IMR-90 (cell line): ENCODE results near the gene HOXD13. TPM values are rescaled to one million over a fixed set of nuclear protein-coding genes. Genes with fewer than 3 reads are reported as not detected.

Experiments
- ATAC-seq: fragments of 200-7000 bp; cut with Tn5 transposase; 2 replicates; pipeline ENCODE4 v1.9.1; 2020; ENCODE audit warnings: low read depth, mild to moderate bottlenecking, moderate library complexity
- BruUV-seq: library from RNA; stranded (reverse); fragments of 400-500 nt; replicated peaks from 2 replicates; lab custom pipeline; 2021; lab: Mats Ljungman, UMichigan
- CTCF ChIA-PET: fragments of 300-600 bp; formaldehyde crosslinking; extraction: SDS; loops from one replicate; lab custom pipeline; 2021; ENCODE audit warnings: antibody characterized with exemption; lab: Yijun Ruan, JAX
- POLR2A ChIA-PET: fragments of 300-600 bp; sonication (Branson Sonifier 250); formaldehyde crosslinking; loops from one replicate; lab custom pipeline; 2022; ENCODE audit warnings: antibody characterized with exemption; ENCODE audit not compliant: unreplicated experiment; lab: Charles Lee
- DNase-seq: peaks from one replicate; pipeline ENCODE4 v3.0.0; 2013
- H2AFZ ChIP-seq: replicated peaks from 2 replicates; pipeline ENCODE3; 2013; ENCODE audit warnings: low read length, mild to moderate bottlenecking; ENCODE audit not compliant: poor library complexity
- H2AK5ac ChIP-seq: 2 replicates; pipeline ENCODE4 v1.6.1; 2013; ENCODE audit warnings: low read depth, low read length, inconsistent platforms
- H2AK9ac ChIP-seq: replicated peaks from 2 replicates; pipeline ENCODE3; 2013; ENCODE audit warnings: mild to moderate bottlenecking, low read depth, low read length, moderate library complexity; ENCODE audit not compliant: poor library complexity
- H2BK120ac ChIP-seq: 2 replicates; pipeline ENCODE4 v1.6.1; 2013; ENCODE audit warnings: low read depth, low read length, inconsistent platforms
- H2BK15ac ChIP-seq: 3 replicates; pipeline ENCODE4 v1.6.1; 2013; ENCODE audit warnings: low read depth, low read length, inconsistent platforms
- H2BK20ac ChIP-seq: 2 replicates; pipeline ENCODE4 v1.6.1; 2013; ENCODE audit warnings: low read depth, mild to moderate bottlenecking, inconsistent platforms, low read length, moderate library complexity
- H2BK5ac ChIP-seq: 2 replicates; pipeline ENCODE4 v1.6.1; 2013; ENCODE audit warnings: mild to moderate bottlenecking, low read depth, low read length, inconsistent platforms; ENCODE audit not compliant: poor library complexity, severe bottlenecking
- H3K14ac ChIP-seq: replicated peaks from 2 replicates; pipeline ENCODE4 v1.6.1; 2013; ENCODE audit warnings: low read depth, low read length, inconsistent platforms
- H3K18ac ChIP-seq: 2 replicates; pipeline ENCODE4 v1.6.1; 2013; ENCODE audit warnings: low read depth, low read length, control low read depth
- H3K23ac ChIP-seq: 2 replicates; pipeline ENCODE4 v1.6.1; 2013; ENCODE audit warnings: low read depth, low read length, inconsistent platforms
- H3K27ac ChIP-seq: 2 replicates; pipeline ENCODE4 v1.5.1; 2013; ENCODE audit warnings: mild to moderate bottlenecking, control low read depth, low read length; ENCODE audit not compliant: insufficient read depth
- H3K27me3 ChIP-seq: 2 replicates; pipeline ENCODE4 v1.6.1; 2013; ENCODE audit warnings: low read length; ENCODE audit not compliant: control insufficient read depth, insufficient read depth
- H3K36me3 ChIP-seq: 2 replicates; pipeline ENCODE4 v1.6.1; 2013; ENCODE audit warnings: low read length, mixed read lengths; ENCODE audit not compliant: control insufficient read depth, insufficient read depth
- H3K4ac ChIP-seq: 2 replicates; pipeline ENCODE4 v1.6.1; 2013; ENCODE audit warnings: low read depth, low read length, inconsistent platforms
- H3K4me1 ChIP-seq: 2 replicates; pipeline ENCODE4 v1.6.1; 2013; ENCODE audit warnings: low read length, mixed read lengths; ENCODE audit not compliant: control insufficient read depth, insufficient read depth
- H3K4me2 ChIP-seq: 2 replicates; pipeline ENCODE4 v1.6.1; 2013; ENCODE audit warnings: low read depth, mild to moderate bottlenecking, control low read depth, low read length, moderate library complexity
- H3K4me3 ChIP-seq: 2 replicates; pipeline ENCODE4 v1.5.1; 2013; ENCODE audit warnings: low read depth, mild to moderate bottlenecking, control low read depth, low read length, moderate library complexity; ENCODE audit not compliant: insufficient read depth
- H3K56ac ChIP-seq: 2 replicates; pipeline ENCODE4 v1.6.1; 2013; ENCODE audit warnings: low read length, inconsistent platforms; ENCODE audit not compliant: insufficient read depth; ENCODE audit errors: extremely low read depth
- H3K79me1 ChIP-seq, 2 experiments: 2 replicates each; pipeline ENCODE4 v1.6.1; 2013; ENCODE audit warnings: low read length in 2 of 2, inconsistent platforms in 1 of 2, low read depth in 1 of 2
- H3K9ac ChIP-seq: 2 replicates; pipeline ENCODE4 v1.6.1; 2013; ENCODE audit warnings: low read depth, low read length, control low read depth
- H3K9me1 ChIP-seq: 2 replicates; pipeline ENCODE4 v1.6.1; 2013; ENCODE audit warnings: low read length, inconsistent platforms; ENCODE audit not compliant: insufficient read depth
- H3K9me3 ChIP-seq: 2 replicates; pipeline ENCODE4 v1.6.1; 2013; ENCODE audit warnings: low read length; ENCODE audit not compliant: control insufficient read depth, insufficient read depth
- H4K20me1 ChIP-seq: 2 replicates; pipeline ENCODE4 v1.6.1; 2013; ENCODE audit warnings: low read length, inconsistent platforms; ENCODE audit not compliant: insufficient read depth
- H4K5ac ChIP-seq: 2 replicates; pipeline ENCODE4 v1.6.1; 2013; ENCODE audit warnings: mild to moderate bottlenecking, low read depth, low read length, control low read depth
- H4K8ac ChIP-seq, 2 experiments: 2 replicates each; pipeline ENCODE4 v1.6.1; 2013; ENCODE audit warnings: low read depth in 2 of 2, low read length in 2 of 2, control low read depth in 1 of 2, inconsistent platforms in 1 of 2
- H4K91ac ChIP-seq: 2 replicates; pipeline ENCODE4 v1.6.1; 2013; ENCODE audit warnings: low read depth, low read length, inconsistent platforms; ENCODE audit not compliant: insufficient read depth
- BHLHE40 ChIP-seq: fragments of 150-350 bp; IDR thresholded peaks from 2 replicates; pipeline ENCODE4 v1.6.1; 2016; ENCODE audit warnings: mild to moderate bottlenecking, low read depth, low read length
- CEBPB ChIP-seq: IDR thresholded peaks from 2 replicates; pipeline ENCODE4 v1.6.1; 2012; ENCODE audit warnings: low read depth, low read length, improper control_type of control experiment
- CHD1 ChIP-seq: IDR thresholded peaks from 2 replicates; pipeline ENCODE4 v1.6.1; 2012; ENCODE audit warnings: low read depth, low read length, improper control_type of control experiment
- FOS ChIP-seq: fragments of 150-350 bp; IDR thresholded peaks from 2 replicates; pipeline ENCODE4 v1.6.1; 2016; ENCODE audit warnings: low read depth, low read length
- MAZ ChIP-seq: IDR thresholded peaks from 2 replicates; pipeline ENCODE4 v1.6.1; 2012; ENCODE audit warnings: low read depth, mild to moderate bottlenecking, low read length, improper control_type of control experiment, moderate library complexity, borderline replicate concordance
- MXI1 ChIP-seq: IDR thresholded peaks from 2 replicates; pipeline ENCODE4 v1.6.1; 2012; ENCODE audit warnings: low read depth, mild to moderate bottlenecking, low read length, moderate library complexity, borderline replicate concordance
- NFE2L2 ChIP-seq: fragments of 150-350 bp; IDR thresholded peaks from 2 replicates; pipeline ENCODE4 v1.6.1; 2016; ENCODE audit warnings: low read depth, mild to moderate bottlenecking, low read length
- POLR2A ChIP-seq: IDR thresholded peaks from 2 replicates; pipeline ENCODE4 v1.6.1; 2012; ENCODE audit warnings: mild to moderate bottlenecking, low read depth, low read length
- RCOR1 ChIP-seq: IDR thresholded peaks from 2 replicates; pipeline ENCODE4 v1.6.1; 2012; ENCODE audit warnings: mild to moderate bottlenecking, low read length, improper control_type of control experiment; ENCODE audit not compliant: insufficient replicate concordance
- RFX5 ChIP-seq: IDR thresholded peaks from 2 replicates; pipeline ENCODE4 v1.8.0; 2012; ENCODE audit warnings: low read depth, mild to moderate bottlenecking, low read length, moderate library complexity
- USF2 ChIP-seq: fragments of 150-350 bp; IDR thresholded peaks from 2 replicates; pipeline ENCODE4 v1.6.1; 2017; ENCODE audit warnings: mild to moderate bottlenecking, antibody characterized with exemption, low read length, low read depth
- WGBS, 2 experiments: methylation state at CpG; one replicate each; pipeline versions ENCODE4 v1.1.5 to v1.1.7; 2013; ENCODE audit warnings: missing lambda C conversion rate in 2 of 2; ENCODE audit not compliant: insufficient read length in 1 of 2; ENCODE audit errors: extremely low coverage in 2 of 2; 5-methylcytosine and 5-hydroxymethylcytosine counted together
- dilution Hi-C: fragments of 300-500 bp; cut with HindIII; formaldehyde crosslinking; loops from one replicate; pipeline ENCODE4 v1.14.3; 2018; ENCODE audit warnings: low sequenced_read_pairs; ENCODE audit not compliant: unreplicated experiment
- in situ Hi-C: fragments of 300-500 bp; cut with MboI; formaldehyde crosslinking; loops from 3 replicates; pipeline ENCODE4 v1.14.3; 2019; ENCODE audit warnings: low sequenced_read_pairs, inconsistent platforms, mixed read lengths
- intact Hi-C: fragments of 100-400 bp; cut with micrococcal nuclease; formaldehyde crosslinking; loops from 2 replicates; pipeline ENCODE4 v1.10.0; 2022
- polyA plus RNA-seq, 3 experiments: library from polyadenylated mRNA; depleted of rRNA; stranded (reverse); fragments of >200 nt; gene quantifications; 2 replicates each; pipeline ENCODE4 v1.2.3, GENCODE V29; 2012; ENCODE audit warnings: low replicate concordance in 1 of 3
- total RNA-seq: library from RNA; depleted of rRNA; stranded (reverse); fragments of >200 nt; gene quantifications from 2 replicates; pipeline ENCODE4 v1.2.3, GENCODE V29; 2012

Gene HOXD13
- total and polyA plus RNA-seq, 2 of the 4 experiments (the other 2 are of a cell fraction), result not detected

DNA sequence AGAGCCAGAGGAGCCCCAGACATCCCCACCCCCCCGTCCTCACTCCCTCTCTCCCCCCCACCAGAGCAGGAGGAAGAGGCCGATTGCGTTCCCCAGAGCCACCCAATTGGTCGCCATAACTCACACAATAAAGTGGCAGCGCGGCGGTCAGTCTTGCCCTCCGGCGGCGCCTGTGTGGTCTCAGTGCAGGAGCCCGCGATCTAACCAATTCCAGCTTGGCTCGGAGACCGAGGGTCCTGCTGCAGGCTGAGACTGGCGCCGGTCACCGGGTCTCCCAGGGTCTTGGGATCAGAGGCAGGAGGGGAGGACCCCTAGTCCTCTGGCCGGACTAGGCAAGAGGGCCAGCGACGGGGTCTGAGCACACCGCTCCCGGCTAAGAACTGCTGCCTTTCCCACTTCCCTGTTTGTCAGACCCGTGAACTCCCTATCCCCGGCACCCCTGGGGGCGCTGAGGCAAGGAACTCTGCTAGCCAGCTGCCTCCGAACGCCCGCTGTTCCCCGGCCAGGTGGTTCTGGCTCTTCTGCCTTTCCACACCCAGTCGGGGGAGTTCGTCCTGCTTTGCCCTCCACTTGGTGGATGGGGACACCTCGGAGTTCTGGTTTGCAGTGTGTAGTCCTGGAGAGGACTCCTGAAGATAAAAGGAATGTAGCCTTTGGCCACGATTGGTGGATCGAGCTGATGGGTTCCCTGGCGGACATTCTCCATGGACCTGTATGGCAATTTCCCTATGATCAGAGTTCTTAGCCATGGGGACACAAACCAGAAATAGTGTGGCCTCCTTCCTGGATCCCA is 6.0 kb downstream of the HOXD13 start (continued):
- no peak for TF ChIP-seq MXI1

DNA sequence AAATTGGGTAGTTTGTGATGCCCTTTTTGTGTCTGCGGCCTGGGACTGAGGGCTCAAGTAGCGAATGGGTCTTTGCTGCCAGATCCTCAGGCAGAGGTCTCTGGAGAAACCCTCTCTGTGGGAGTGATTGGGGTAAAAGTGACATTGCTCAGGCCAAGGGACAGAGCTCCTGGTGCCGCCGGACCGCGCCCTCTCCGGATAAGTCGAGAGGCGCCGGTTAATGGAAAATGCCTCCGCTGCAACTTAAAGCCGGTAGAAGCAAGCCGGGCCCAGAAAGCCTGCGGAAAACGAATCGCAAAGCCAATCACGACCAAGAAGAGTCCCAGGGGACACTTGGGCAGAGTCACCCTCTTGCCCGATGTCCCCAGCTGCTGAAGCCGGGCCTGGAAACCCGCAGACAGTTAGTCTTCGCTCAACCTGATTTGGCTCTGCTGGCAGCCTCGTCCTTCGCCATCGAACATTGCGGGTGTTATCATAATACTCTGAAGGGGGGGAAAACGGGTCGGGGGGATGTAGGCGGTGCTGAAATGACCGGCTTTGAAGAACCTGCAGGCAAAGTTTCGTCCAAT is 6.7 kb downstream of the HOXD13 start:
- no peaks in the 10 kb centered on the region for H3K36me3 ChIP-seq
- BruUV-seq, result no TSS peak
- no peak for ATAC-seq
- DNase-seq, result no peak
- ChIA-PET CTCF (no interaction called here), POLR2A (no interaction called here)
- no peak overlapping the region for H2BK15ac ChIP-seq
- 0% methylated on average over 9 of the region's 30 CpGs; no CpG with 5 or more reads in 1 of the 2 experiments for WGBS, 2 experiments
- H2AK9ac ChIP-seq, result peak overlapping the region; percentile 19
- peaks cover 3% of the 10 kb centered on the region; the same call in 1 of the 2 replicates for H3K4me1 ChIP-seq
- no peak overlapping the region for H4K5ac ChIP-seq
- TF ChIP-seq RCOR1, result no peak
- no peak for TF ChIP-seq BHLHE40
- no peak for TF ChIP-seq CEBPB
- no peak for TF ChIP-seq USF2
- no peak for TF ChIP-seq NFE2L2
- no peak for TF ChIP-seq POLR2A
- TF ChIP-seq MXI1, result no peak
- no peak for TF ChIP-seq RFX5
- TF ChIP-seq FOS, result no peak
- TF ChIP-seq MAZ, result no peak
- TF ChIP-seq CHD1, result no peak
- no peak overlapping the region for H3K18ac ChIP-seq
- H3K23ac ChIP-seq, result no peak overlapping the region
- no peak overlapping the region for H4K91ac ChIP-seq
- no peak overlapping the region for H2BK20ac ChIP-seq
- in situ Hi-C loops, result loop anchor here (10.0 to 25.0 kb wide), 4 partner anchors 414 to 1362 kb away; no protein-coding TSS in a partner anchor
- no peak overlapping the region for H2AFZ ChIP-seq
- H3K4ac ChIP-seq, result no peak overlapping the region
- H3K27me3 ChIP-seq, result peaks cover 93% of the 10 kb centered on the region
- H3K4me3 ChIP-seq, result no peak overlapping the region
- H2AK5ac ChIP-seq, result no peak overlapping the region
- H3K4me2 ChIP-seq, result no peak overlapping the region
- no peak overlapping the region for H2BK120ac ChIP-seq
- H3K9me1 ChIP-seq, result no peaks in the 10 kb centered on the region
- H3K9ac ChIP-seq, result no peak overlapping the region
- H3K9me3 ChIP-seq, result peaks cover 1% of the 10 kb centered on the region
- H3K14ac ChIP-seq, result no peak overlapping the region
- H4K8ac ChIP-seq, result no peak overlapping the region
- dilution Hi-C loops, result no loop called here
- H3K56ac ChIP-seq, result no peak overlapping the region
- H2BK5ac ChIP-seq, result no peak overlapping the region
- intact Hi-C loops, result loop anchor here (5.0 to 10.0 kb wide), 3 partner anchors 847 to 1394 kb away; no protein-coding TSS in a partner anchor
- no peaks in the 10 kb centered on the region for H4K20me1 ChIP-seq
- no peak overlapping the region for H3K27ac ChIP-seq
- no peaks in the 10 kb centered on the region for H3K79me1 ChIP-seq
